HL-60 (cell line): Measurements from ENCODE around the gene PHF21B.

Source experiments
- DNase-seq, 2 experiments: peaks; one replicate each; pipeline ENCODE4 v3.0.0-alpha.2; 2010 to 2020; ENCODE audit warnings: low read depth in 1 of 2, low spot score in 1 of 2
- H3K27ac ChIP-seq: fragments of 250-450 bp; sonication (Bioruptor Pico); replicated peaks from 2 replicates; pipeline ENCODE4 v1.5.1; 2020; ENCODE audit warnings: mild to moderate bottlenecking, moderate library complexity
- H3K27me3 ChIP-seq: fragments of 250-450 bp; sonication (Bioruptor Pico); 2 replicates; pipeline ENCODE4 v1.5.1; 2021; ENCODE audit warnings: mild to moderate bottlenecking, moderate library complexity; ENCODE audit not compliant: insufficient read depth, poor library complexity, severe bottlenecking
- H3K4me3 ChIP-seq: replicated peaks from 2 replicates; pipeline ENCODE4 v1.5.1; 2011; ENCODE audit warnings: mild to moderate bottlenecking, control low read depth, low read length; ENCODE audit not compliant: insufficient read depth
- CTCF ChIP-seq: IDR thresholded peaks from one replicate; pipeline ENCODE4 v1.5.1; 2011; ENCODE audit warnings: low read length, control low read depth, inconsistent platforms; ENCODE audit not compliant: insufficient read depth
- GABPA ChIP-seq: IDR thresholded peaks from 2 replicates; pipeline ENCODE4 v1.6.1; 2012; ENCODE audit warnings: low read depth
- POLR2AphosphoS5 ChIP-seq: IDR thresholded peaks from 2 replicates; pipeline ENCODE4 v1.6.1; 2012; ENCODE audit warnings: low read depth
- REST ChIP-seq: IDR thresholded peaks from 2 replicates; pipeline ENCODE4 v1.6.1; 2012; ENCODE audit warnings: low read depth; ENCODE audit not compliant: insufficient replicate concordance
- SPI1 ChIP-seq: IDR thresholded peaks from 2 replicates; pipeline ENCODE4 v1.6.1; 2012; ENCODE audit warnings: low read depth, mild to moderate bottlenecking, borderline replicate concordance

Gene PHF21B

GRCh38 chr22:44917372-44918165 lies 92.2 kb downstream of the PHF21B start:
- no peak overlapping the region for H3K4me3 ChIP-seq
- DNase-seq: no peak
- H3K27ac ChIP-seq: no peak overlapping the region
- no peaks in the 10 kb centered on the region for H3K27me3 ChIP-seq
- no peak for TF ChIP-seq SPI1
- no peak for TF ChIP-seq REST
- no peak for TF ChIP-seq POLR2AphosphoS5
- no peak for TF ChIP-seq GABPA
- no peak for TF ChIP-seq CTCF

- no peak overlapping the region for H3K4me3 ChIP-seq
- H3K27ac ChIP-seq: no peak overlapping the region
- no peaks in the 10 kb centered on the region for H3K27me3 ChIP-seq
- no peak for TF ChIP-seq CTCF
- no peak for TF ChIP-seq POLR2AphosphoS5
- no peak for TF ChIP-seq SPI1
- TF ChIP-seq REST: no peak
- no peak for TF ChIP-seq GABPA
- DNase-seq: no peak
Measured at GRCh38 chr22:44916281-44917231, 93.2 kb downstream of the PHF21B start.

- TF ChIP-seq SPI1: no peak
- no peak for TF ChIP-seq GABPA
- no peak for TF ChIP-seq CTCF
- TF ChIP-seq REST: no peak
- no peak for TF ChIP-seq POLR2AphosphoS5
- no peak for DNase-seq
Measured at GRCh38 chr22:44915441-44915840, 94.4 kb downstream of the PHF21B start.

More at GRCh38 chr22:44915441-44915840, 94.4 kb downstream of the PHF21B start:
- H3K27ac ChIP-seq: no peak overlapping the region
- H3K4me3 ChIP-seq: no peak overlapping the region
- no peaks in the 10 kb centered on the region for H3K27me3 ChIP-seq
